Fibroblast of the aortic adventitia (primary cell): Measurements from ENCODE around the gene CRHR2. TPM values are rescaled to one million over a fixed set of nuclear protein-coding genes. Genes with fewer than 3 reads are reported as not detected.

Source experiments
- DNase-seq: peaks from one replicate; pipeline ENCODE4 v3.0.0-alpha.2; 2010; ENCODE audit warnings: low read depth
- H3K4me3 ChIP-seq: 2 replicates; pipeline ENCODE4 v1.5.1; 2011; ENCODE audit warnings: low read depth, mild to moderate bottlenecking, control low read depth, low read length, moderate library complexity
- CTCF ChIP-seq: IDR thresholded peaks from 2 replicates; pipeline ENCODE4 v1.5.1; 2011; ENCODE audit warnings: mild to moderate bottlenecking, low read length, control low read depth, inconsistent platforms; ENCODE audit not compliant: insufficient read depth
- total RNA-seq: library from RNA; depleted of rRNA; stranded (reverse); fragments of >200 nt; gene quantifications from 2 replicates; pipeline ENCODE4 v1.2.3, GENCODE V29; 2012; ENCODE audit warnings: low replicate concordance

CRHR2 gene
- total RNA-seq, 1 donor: not detected

- no peak for TF ChIP-seq CTCF
- no peak overlapping the region for H3K4me3 ChIP-seq
- DNase-seq: no peak
Observed at GRCh38 chr7:30702200-30702599, 19.9 kb upstream of the CRHR2 start.

- no peak for TF ChIP-seq CTCF
- H3K4me3 ChIP-seq: no peak overlapping the region
- DNase-seq: no peak
Observed at GRCh38 chr7:30700941-30701340, 18.7 kb upstream of the CRHR2 start.

- no peak for TF ChIP-seq CTCF
- no peak overlapping the region for H3K4me3 ChIP-seq
- DNase-seq: no peak
Observed at GRCh38 chr7:30699706-30700495, 17.6 kb upstream of the CRHR2 start.

- no peak for TF ChIP-seq CTCF
- no peak for DNase-seq
- H3K4me3 ChIP-seq: no peak overlapping the region
Observed at GRCh38 chr7:30698481-30698880, 16.2 kb upstream of the CRHR2 start.

GRCh38 chr7:30697719-30698460 lies 15.6 kb upstream of the CRHR2 start:
- no peak for TF ChIP-seq CTCF
- DNase-seq: no peak
- H3K4me3 ChIP-seq: no peak overlapping the region

DNA sequence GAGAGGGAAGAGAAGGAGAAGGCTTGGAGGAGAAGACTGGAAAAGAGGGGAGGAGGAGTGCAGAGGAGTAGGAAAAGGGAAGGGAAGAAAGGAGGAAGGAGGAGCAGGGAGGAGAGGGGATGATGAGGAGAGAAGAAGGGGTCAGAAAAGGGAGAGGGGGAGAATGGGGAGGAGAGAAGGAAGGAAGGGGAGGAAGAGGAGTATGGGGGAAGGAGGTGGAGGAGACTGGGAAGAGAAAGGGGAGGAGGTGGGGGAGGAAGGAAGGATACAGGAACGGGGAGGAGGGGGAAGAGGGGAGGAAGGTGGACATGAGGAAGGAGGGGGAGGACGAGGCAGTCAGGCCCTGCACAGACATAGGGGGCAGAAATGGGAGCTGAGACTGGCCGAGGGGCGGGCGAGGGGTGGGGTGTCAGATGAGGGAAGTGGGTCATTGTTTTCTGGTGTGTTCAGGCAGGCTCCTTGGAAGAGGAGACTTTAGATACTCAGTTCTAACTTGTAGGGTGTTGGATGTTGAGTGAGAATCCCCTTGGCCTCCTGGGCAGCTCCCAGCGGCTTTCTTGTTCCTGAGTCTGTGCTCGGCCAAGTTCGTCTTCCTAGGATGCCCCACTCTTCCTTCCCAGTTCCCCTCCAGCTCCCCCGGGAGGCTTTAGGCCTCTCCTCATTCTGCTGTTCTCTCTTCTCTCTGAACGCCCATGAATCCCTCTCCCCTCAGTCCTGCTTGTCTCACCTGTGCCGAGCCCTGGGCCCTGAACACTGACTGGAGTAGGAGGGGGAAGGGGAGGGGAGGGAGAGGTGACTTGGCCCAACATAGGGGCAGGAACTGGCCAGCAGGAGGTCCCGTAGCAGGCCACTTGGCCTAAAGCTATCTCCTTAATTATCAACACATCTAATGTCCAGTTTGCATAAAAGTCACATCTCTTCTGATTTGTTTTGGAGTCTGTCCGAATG lies 12.8 kb upstream of the CRHR2 start:
- TF ChIP-seq CTCF: no peak
- no peak for DNase-seq
- no peak overlapping the region for H3K4me3 ChIP-seq
